HG02759 (cell line): ENCODE results near the gene DPPA3.
"Not testable (repeated sequence)": the region's sequence is repeated elsewhere in the genome, so short reads cannot be mapped to it uniquely, and the experiment has no call there.

Experiments
- ATAC-seq: cut with Tn5 transposase; IDR thresholded peaks from one replicate; pipeline ENCODE4 v1.9.1; 2021; ENCODE audit warnings: mild to moderate bottlenecking, moderate library complexity; ENCODE audit not compliant: unreplicated experiment

DPPA3 gene

DNA sequence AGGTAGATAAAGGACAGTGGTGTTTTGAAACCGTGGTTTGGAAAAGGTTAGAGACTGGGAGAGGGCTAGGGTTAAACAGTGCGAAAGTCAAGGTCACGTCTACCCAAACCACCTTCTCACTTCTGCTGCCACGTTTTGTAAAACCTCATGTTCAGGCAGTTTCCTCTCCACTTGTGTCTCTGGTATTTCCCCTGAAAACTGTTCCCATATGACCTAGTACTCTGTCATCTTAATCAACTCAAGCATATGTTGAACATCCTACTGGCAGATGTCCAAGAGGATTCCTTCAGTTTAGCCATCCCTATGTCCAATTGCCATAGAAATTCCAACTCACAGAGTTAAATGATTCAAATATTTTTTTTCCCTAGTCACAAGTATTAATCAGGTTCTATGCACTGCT, 18.5 kb downstream of the DPPA3 start:
- no peak for ATAC-seq

DNA sequence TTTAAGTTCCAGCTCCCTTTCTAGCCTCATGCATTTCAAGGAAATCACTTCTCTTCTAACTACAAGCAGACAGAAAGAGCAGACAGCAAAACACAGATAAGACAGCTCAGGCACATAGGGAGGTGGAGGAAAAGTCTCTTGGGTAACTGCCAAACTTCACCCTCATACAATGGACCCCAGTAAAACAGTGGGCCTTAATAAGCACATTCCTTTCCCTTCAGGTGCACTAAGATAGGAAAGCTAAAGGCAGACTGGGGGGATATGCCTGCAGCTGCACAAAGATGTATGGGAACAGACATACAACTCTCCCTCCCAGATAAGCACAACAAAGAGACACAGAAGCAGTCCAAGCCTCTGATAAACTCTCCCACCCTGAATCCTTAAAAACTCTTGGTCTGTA, 19.8 kb downstream of the DPPA3 start:
- ATAC-seq = not testable (repeated sequence)

DNA sequence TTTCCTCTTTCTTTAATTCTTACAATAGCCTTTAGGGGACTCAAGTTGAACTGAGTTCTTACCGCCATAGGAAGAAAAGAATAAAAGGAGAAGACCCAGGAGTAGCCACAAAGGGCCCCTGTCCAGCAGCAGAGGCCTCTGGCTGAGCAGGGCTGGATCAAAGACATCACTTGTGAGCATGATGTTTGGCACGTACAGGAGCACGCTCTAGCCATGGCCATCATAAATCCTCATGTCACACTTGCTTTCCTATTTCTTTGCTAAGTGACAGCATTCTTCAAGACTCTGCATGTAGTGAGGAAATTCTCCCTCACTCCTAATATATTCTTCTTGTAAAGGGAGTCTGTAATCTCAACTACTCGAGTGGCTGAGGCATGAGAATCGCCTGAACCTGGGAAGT, 20.3 kb downstream of the DPPA3 start:
- ATAC-seq = no peak

DNA sequence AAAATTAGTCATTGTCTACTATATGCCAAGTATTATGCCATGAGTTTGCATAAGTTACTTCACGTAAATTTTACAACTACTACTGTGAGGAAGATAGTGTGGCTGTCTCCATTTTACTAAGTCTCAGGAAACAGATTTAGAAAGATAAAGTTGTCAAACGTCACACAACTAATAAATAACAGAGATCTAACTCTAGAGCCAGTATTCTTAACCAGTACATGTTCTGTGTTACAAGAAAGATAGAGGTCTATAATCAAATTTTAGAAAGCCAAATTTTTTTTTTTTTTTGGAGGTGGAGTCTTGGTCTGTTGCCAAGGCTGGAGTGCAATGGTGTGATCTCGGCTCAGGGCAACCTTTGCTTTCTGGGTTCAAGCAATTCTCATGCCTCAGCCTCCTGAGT, 21.8 kb downstream of the DPPA3 start:
- ATAC-seq = no peak

DNA sequence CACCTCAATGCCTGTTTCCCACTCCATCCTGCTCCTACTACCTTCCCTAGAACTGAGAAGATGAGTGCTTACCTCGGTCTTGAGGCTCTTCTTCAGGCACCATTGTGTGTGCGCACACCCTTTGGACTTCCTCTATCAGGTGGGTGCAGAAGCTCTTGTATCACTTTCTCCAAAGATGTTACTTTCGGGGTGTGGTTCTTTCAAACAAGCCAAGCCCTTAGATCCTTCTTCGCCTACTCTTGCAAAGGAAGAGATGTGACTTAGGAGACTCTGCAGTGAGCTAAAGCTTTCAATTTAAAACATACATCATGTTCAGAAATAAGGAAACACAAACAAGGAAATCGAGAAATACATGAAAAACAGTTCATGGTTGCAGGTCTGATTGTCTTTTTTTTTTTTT, 36.0 kb downstream of the DPPA3 start, which contains the start of gene CLEC4C:
TSS of gene CLEC4C (minus strand) at position 130 of the 400 bp plus-strand sequence. CDS start at position 103, 27 bp downstream.
- no peak for ATAC-seq

DNA sequence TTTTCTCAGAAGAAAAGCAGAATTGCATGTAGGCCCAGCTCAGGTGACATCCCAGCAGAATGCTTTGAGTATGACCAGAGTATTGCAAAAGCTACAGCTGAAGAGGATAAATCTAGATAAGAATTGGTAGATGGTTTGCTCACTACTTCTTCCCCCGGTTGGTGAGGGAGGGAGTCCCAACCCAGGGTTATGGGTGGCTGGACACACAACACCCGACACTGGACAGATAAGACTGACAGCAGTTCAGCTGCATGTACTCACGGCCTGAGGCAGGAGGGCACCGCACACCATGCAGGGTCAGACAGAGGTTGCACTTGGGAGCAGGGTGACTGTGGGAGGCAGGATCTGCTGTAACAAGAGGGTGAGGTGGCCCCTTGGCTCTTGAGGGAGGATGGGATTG, 37.6 kb downstream of the DPPA3 start:
- ATAC-seq = no peak

DNA sequence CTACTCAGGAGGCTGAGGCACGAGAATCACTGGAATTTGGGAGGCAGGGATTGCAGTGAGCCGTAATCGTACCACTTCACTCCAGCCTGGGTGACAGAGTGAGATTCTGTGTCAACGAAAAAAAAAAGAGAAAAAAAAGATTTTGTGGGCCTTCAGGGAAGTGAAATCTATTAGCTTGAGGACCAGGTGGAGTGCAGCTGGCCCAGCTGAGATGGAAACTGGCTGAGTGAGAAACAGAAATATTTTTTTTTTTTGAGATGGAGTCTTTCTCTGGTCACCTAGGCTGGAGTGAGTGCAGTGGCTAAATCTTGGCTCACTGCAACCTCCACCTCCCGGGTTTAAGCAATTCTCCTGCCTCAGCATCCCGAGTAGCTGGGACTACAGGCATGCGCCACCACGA, 38.2 kb downstream of the DPPA3 start:
- ATAC-seq = no peak

DNA sequence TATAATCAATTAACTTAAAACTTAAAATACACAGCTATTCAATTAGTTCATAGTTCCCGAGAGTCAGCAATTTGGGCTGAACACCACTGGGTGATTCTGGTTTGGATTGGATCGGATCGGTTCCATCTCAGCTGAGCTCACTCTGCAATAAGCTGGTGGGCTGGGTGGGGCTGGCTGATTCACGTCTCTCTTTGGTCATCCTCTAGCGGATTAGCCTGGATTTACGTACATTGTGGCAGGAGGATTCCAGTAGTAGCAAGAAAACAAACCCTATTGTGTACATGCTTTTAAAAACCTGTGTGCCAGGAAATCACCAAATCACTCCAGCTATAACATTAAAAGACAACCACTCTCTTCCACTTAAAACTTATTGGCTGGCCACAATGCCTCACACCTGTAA, 39.1 kb downstream of the DPPA3 start:
- ATAC-seq = no peak

DNA sequence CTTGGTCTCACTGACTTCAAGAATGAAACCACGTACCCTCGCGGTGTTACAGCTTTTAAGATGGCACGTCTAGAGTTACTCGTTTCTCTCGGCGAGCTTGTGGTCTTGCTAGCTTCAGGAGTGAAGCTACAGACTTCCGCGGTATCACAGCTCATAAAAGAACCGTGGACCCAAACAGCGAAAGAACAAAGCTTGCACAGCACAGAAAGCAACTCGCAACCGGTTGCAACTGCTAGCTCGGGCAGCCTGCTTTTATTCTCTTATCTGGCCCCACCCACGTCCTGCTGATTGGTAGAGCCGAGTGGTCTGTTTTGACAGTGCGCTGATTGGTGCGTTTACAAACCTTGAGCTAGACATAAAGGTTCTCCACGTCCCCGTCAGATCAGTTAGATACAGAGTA, 40.2 kb downstream of the DPPA3 start:
- no peak for ATAC-seq

DNA sequence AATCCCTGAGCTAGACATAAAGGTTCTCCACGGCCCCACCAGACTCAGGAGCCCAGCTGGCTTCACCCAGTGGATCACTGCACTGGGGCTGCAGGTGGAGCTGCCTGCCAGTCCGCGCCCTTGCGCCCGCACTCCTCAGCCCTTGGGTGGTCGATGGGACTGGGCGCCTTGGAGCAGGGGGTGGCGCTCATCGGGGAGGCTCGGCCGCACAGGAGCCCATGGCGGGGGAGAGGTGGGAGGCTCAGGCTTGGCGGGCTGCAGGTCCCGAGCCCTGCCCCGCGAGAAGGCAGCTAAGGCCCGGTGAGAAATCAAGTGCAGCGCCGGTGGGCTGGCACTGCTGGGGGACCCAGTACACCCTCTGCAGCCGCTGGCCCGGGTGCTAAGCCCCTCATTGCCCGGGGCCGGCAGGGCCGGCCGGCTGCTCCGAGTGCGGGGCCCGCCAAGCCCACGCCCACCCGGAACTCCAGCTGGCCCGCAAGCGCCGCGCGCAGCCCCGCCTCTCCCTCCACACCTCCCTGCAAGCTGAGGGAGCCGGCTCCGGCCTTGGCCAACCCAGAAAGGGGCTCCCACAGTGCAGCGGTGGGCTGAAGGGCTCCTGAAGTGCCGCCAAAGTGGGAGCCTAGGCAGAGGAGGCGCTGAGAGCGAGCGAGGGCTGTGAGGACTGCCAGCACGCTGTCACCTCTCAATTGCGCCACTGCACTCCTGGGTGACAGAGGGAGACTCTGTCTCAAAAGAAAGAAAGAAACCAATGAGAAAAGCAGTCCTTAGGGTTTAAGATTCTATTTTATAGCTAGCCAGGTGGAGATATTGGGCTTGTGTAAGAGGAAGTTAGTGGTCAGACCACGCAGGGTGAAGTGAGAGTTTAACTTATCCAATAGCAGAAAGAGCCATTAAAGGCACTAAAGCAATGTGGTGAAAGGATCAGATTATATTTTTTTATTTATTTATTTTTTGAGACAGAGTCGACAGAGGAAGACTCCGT, 41.0 kb downstream of the DPPA3 start:
- not testable (repeated sequence) for ATAC-seq

DNA sequence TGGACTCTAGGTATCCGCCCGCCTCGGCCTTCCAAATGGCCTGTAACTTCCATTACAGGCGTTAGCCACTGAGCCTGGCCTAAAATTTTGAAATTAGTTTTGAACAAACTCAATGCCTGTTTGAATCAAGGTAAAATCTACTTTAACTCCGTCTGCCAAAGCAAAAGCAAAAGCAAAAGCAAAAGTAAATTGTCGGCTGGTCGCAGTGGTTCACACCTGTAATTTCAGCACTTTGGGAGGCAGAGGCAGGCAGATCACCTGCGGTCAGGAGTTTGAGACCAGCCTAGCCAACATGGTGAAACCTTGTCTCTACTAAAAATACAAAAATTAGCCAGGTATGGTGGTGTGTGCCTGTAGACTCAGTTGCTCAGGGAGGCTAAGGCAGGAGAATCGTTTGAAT, 44.4 kb downstream of the DPPA3 start:
- not testable (repeated sequence) for ATAC-seq

DNA sequence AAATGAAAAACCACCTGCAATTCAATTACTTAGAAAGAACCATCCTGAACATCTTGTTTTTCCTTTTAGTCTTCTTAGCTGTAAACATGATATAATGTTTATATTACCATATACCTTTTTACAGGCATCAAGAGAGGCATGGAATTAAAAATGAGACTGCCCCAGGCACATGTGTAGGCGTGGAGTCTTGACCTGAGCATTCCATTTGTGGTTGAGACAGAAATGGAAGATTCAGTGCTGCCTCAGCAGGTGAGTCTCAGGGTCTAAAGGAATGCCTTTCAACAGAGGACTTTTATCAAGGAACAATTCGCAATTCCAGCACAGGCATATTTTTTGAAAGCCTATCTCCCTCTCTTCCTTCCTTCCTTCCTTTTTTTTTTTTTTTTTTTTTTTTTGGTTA, 45.8 kb downstream of the DPPA3 start:
- ATAC-seq = no peak

DNA sequence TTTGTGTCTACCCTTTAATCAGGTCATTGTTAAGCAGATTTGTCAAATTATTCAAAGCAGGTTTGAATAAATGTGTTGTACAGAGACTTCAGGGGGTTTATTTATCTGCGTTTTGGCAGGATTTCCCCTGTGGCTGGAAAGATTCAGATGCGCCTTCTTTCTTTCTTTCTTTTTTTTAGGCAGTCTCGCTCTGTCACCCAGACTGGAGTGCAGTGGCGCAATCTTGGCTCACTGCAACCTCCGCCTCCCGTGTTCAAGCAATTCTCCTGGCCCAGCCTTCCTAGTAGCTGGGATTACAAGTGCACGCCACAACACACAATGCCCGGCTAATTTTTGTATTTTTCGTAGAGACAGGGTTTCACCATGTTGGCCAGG, 47.5 kb downstream of the DPPA3 start:
- no peak for ATAC-seq
